GM12872 (cell line): ENCODE results near the gene EVX2.

Source experiments
- CTCF ChIP-seq: IDR thresholded peaks from 3 replicates; pipeline ENCODE4 v1.5.1; 2011; ENCODE audit warnings: low read depth, mild to moderate bottlenecking, low read length, moderate library complexity; ENCODE audit not compliant: insufficient read depth

Gene EVX2

GRCh38 chr2:176063958-176064357, 19.8 kb downstream of the EVX2 start:
- TF ChIP-seq CTCF: no peak

DNA sequence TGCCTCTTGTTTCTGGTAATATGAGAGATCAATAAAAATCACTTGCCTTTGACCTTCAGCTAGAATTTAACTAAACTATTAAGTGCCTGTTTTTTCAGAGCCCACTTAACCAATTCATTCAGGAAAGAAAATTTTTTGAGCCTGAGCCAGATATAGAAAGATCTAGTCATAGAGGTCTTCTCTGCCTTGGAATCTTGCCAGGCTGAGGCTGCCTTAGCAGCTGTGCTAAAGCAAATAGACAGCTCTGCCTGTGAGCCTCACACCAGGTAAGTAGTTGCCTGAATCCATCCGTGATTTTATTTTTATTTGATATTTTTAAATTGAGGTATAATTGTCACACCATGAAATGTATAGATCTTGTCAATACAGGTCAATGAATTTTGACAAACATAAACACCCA, 27.4 kb downstream of the EVX2 start:
- TF ChIP-seq CTCF: no peak

- no peak for TF ChIP-seq CTCF
These were observed 44.4 kb downstream of the EVX2 start for GRCh38 chr2:176039375-176039774.

GRCh38 chr2:176038694-176039093, 45.1 kb downstream of the EVX2 start:
- TF ChIP-seq CTCF: no peak

DNA sequence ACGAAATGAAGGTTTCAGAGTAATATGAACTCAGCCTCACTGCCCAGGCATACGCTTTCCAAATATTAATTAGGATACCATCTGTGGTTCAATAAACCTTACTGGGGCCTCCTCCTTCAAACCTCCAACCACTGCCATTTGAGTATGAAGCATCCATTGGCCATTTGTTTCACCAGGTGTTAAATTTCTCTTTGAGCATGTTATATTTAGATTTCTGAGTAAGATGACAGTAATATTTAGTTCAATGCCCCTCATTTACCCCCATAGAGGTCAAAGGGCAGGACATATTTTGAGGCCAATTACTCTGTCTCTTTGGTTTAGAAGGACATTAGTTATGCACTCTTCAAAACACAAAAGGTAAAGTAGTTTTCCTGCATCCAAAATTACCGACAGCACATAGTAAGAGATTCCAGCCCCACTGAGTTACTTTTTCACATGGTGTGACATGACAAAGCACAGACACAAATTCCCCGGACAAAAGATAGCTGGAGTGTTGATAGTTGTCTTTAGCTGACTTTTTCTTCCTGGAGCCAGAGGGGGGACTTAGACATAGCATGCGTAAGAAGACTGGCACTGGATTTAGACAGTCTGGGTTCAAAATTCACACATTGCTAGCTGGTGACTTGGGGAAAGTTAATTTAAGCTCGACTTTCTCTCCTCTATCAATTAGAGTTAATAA, 48.6 kb downstream of the EVX2 start:
- no peak for TF ChIP-seq CTCF

DNA sequence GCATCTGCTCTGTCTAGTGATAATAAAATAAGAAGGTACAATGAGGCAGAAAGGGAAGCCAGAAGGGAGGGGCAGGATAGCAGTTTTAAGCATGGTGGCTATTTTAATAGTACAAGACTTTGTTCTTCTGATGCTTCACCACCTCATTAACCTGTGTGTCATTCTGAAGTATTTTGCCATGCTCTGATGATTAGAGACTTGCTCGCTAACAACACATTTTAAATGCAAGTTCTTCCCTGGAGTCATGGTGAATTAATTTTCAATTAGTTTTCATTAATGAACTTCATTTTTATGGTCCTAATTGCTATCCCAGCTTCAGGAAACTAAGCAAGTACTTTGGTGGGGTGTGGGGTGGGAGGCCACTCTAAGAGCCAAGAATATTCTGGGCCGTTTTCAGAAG, 56.0 kb downstream of the EVX2 start:
- no peak for TF ChIP-seq CTCF
